H9 (cell line): ENCODE data around the gene CTXND2. TPM values are rescaled to one million over a fixed set of nuclear protein-coding genes. Genes with fewer than 3 reads are reported as not detected.

Source experiments
- DNase-seq: peaks from one replicate; pipeline ENCODE4 v3.0.0-alpha.2; 2017
- H2AFZ ChIP-seq: one replicate; pipeline ENCODE4 v1.6.1; 2013; ENCODE audit warnings: mild to moderate bottlenecking, low read length, control low read depth, moderate library complexity
- H2AK5ac ChIP-seq: 2 replicates; pipeline ENCODE4 v1.6.1; 2013; ENCODE audit warnings: low read length, control low read depth, mixed read lengths; ENCODE audit not compliant: insufficient read length
- H2BK120ac ChIP-seq: one replicate; pipeline ENCODE4 v1.6.1; 2013; ENCODE audit warnings: low read depth, mild to moderate bottlenecking, low read length, control low read depth, inconsistent platforms; ENCODE audit not compliant: poor library complexity, severe bottlenecking
- H2BK12ac ChIP-seq: 2 replicates; pipeline ENCODE4 v1.6.1; 2013; ENCODE audit warnings: low read length, control low read depth, mixed read lengths, low read depth; ENCODE audit not compliant: insufficient read length
- H2BK15ac ChIP-seq: 2 replicates; pipeline ENCODE4 v1.6.1; 2013; ENCODE audit warnings: low read depth, low read length, control low read depth
- H2BK20ac ChIP-seq: one replicate; pipeline ENCODE4 v1.6.1; 2013; ENCODE audit warnings: low read depth, mild to moderate bottlenecking, low read length, control low read depth, inconsistent platforms; ENCODE audit not compliant: poor library complexity, severe bottlenecking
- H2BK5ac ChIP-seq: 2 replicates; pipeline ENCODE4 v1.6.1; 2013; ENCODE audit warnings: low read length, control low read depth, mixed read lengths; ENCODE audit not compliant: insufficient read length
- H3K14ac ChIP-seq: 2 replicates; pipeline ENCODE4 v1.6.1; 2013; ENCODE audit warnings: low read length, control low read depth; ENCODE audit not compliant: insufficient read depth
- H3K18ac ChIP-seq: 2 replicates; pipeline ENCODE4 v1.6.1; 2013; ENCODE audit warnings: low read depth, mild to moderate bottlenecking, mixed read lengths, low read length, control low read depth; ENCODE audit not compliant: insufficient read length
- H3K23ac ChIP-seq: 2 replicates; pipeline ENCODE4 v1.6.1; 2013; ENCODE audit warnings: low read length, control low read depth, mixed read lengths, low read depth; ENCODE audit not compliant: insufficient read length
- H3K23me2 ChIP-seq: 2 replicates; pipeline ENCODE4 v1.6.1; 2013; ENCODE audit warnings: low read depth, mild to moderate bottlenecking, mixed read lengths, low read length, control low read depth; ENCODE audit not compliant: insufficient read length, poor library complexity, severe bottlenecking
- H3K27ac ChIP-seq: 2 replicates; pipeline ENCODE4 v1.5.1; 2013; ENCODE audit warnings: low read length, control low read depth, mixed read lengths, low read depth; ENCODE audit not compliant: insufficient read length
- H3K27me3 ChIP-seq: 2 replicates; pipeline ENCODE4 v1.6.1; 2013; ENCODE audit warnings: low read length, control low read depth, inconsistent platforms; ENCODE audit not compliant: insufficient read depth
- H3K4ac ChIP-seq: 2 replicates; pipeline ENCODE4 v1.6.1; 2013; ENCODE audit warnings: low read depth, mild to moderate bottlenecking, control low read depth, inconsistent platforms, low read length, moderate library complexity
- H3K4me1 ChIP-seq: 2 replicates; pipeline ENCODE4 v1.6.1; 2013; ENCODE audit warnings: low read length, control low read depth, inconsistent platforms; ENCODE audit not compliant: insufficient read depth
- H3K4me2 ChIP-seq: 2 replicates; pipeline ENCODE4 v1.6.1; 2013; ENCODE audit warnings: low read length, control low read depth, mixed read lengths; ENCODE audit not compliant: insufficient read length, insufficient read depth
- H3K56ac ChIP-seq: 2 replicates; pipeline ENCODE4 v1.6.1; 2013; ENCODE audit warnings: low read depth, mild to moderate bottlenecking, mixed read lengths, low read length, control low read depth; ENCODE audit not compliant: insufficient read length
- H3K79me1 ChIP-seq: 2 replicates; pipeline ENCODE4 v1.6.1; 2013; ENCODE audit warnings: low read depth, mild to moderate bottlenecking, moderate library complexity, low read length, control low read depth, inconsistent platforms; ENCODE audit not compliant: insufficient read depth, poor library complexity, severe bottlenecking
- H3K79me2 ChIP-seq: 2 replicates; pipeline ENCODE4 v1.6.1; 2013; ENCODE audit warnings: low read length, control low read depth, inconsistent platforms; ENCODE audit not compliant: insufficient read depth
- H3K9ac ChIP-seq: 2 replicates; pipeline ENCODE4 v1.6.1; 2013; ENCODE audit warnings: low read length, control low read depth, mixed read lengths; ENCODE audit not compliant: insufficient read length; ENCODE audit errors: extremely low read depth
- H3K9me3 ChIP-seq: one replicate; pipeline ENCODE4 v1.6.1; 2013; ENCODE audit warnings: low read depth, low read length, inconsistent platforms; ENCODE audit not compliant: control insufficient read depth
- H3T11ph ChIP-seq: one replicate; pipeline ENCODE4 v1.6.1; 2013; ENCODE audit warnings: mild to moderate bottlenecking, low read length, control low read depth, inconsistent platforms
- H4K20me1 ChIP-seq: one replicate; pipeline ENCODE4 v1.6.1; 2013; ENCODE audit not compliant: control insufficient read depth, insufficient read length, insufficient read depth
- H4K5ac ChIP-seq: 2 replicates; pipeline ENCODE4 v1.6.1; 2013; ENCODE audit warnings: low read depth, mild to moderate bottlenecking, mixed read lengths, low read length, control low read depth; ENCODE audit not compliant: insufficient read length
- H4K8ac ChIP-seq: replicated peaks from 2 replicates; pipeline ENCODE4 v1.6.1; 2013; ENCODE audit warnings: low read length, control low read depth, mixed read lengths, low read depth; ENCODE audit not compliant: insufficient read length
- H4K91ac ChIP-seq: 2 replicates; pipeline ENCODE4 v1.6.1; 2013; ENCODE audit warnings: low read depth, mild to moderate bottlenecking, moderate library complexity, mixed read lengths, low read length, control low read depth; ENCODE audit not compliant: insufficient read length
- H3K27ac Mint-ChIP-seq, 3 experiments: 2 replicates in 2 of 3; 3 replicates in 1 of 3; pipeline ENCODE4 v1.8.0; 2020 to 2021; ENCODE audit warnings: mixed read lengths in 3 of 3, mild to moderate bottlenecking in 1 of 3, moderate library complexity in 1 of 3
- H3K27me3 Mint-ChIP-seq: 2 replicates; pipeline ENCODE4 v1.8.0; 2021; ENCODE audit warnings: low read depth, mild to moderate bottlenecking, moderate library complexity, mixed read lengths
- H3K36me3 Mint-ChIP-seq, 3 experiments: 2 replicates in 2 of 3; 3 replicates in 1 of 3; pipeline ENCODE4 v1.8.0; 2020 to 2021; ENCODE audit warnings: low read depth in 3 of 3, mixed read lengths in 3 of 3; ENCODE audit not compliant: insufficient read depth in 1 of 3
- H3K4me1 Mint-ChIP-seq, 2 experiments: 2 replicates each; pipeline ENCODE4 v1.8.0; 2020; ENCODE audit warnings: mixed read lengths in 2 of 2
- H3K4me3 Mint-ChIP-seq, 2 experiments: 2 replicates in 1 of 2; 3 replicates in 1 of 2; pipeline ENCODE4 v1.8.0; 2020 to 2021; ENCODE audit warnings: mild to moderate bottlenecking in 2 of 2, mixed read lengths in 2 of 2, moderate library complexity in 1 of 2
- H3K9me3 Mint-ChIP-seq, 2 experiments: 2 replicates in 1 of 2; 3 replicates in 1 of 2; pipeline ENCODE4 v1.8.0; 2020; ENCODE audit warnings: mild to moderate bottlenecking in 2 of 2, mixed read lengths in 2 of 2, moderate library complexity in 1 of 2
- CTCF ChIP-seq: fragments of 200-600 bp; sonication (generic); conservative IDR thresholded peaks from 3 replicates; pipeline ENCODE4 v1.8.0; 2021; ENCODE audit warnings: antibody characterized with exemption, mild to moderate bottlenecking
- WGBS: extraction: QIAGEN DNeasy Blood & Tissue Kit; methylation state at CpG from one replicate; pipeline ENCODE4 v1.1.7; 2013; ENCODE audit warnings: missing lambda C conversion rate, low lambda C conversion rate, mixed read lengths; ENCODE audit not compliant: insufficient read length; ENCODE audit errors: extremely low coverage; 5-methylcytosine and 5-hydroxymethylcytosine counted together
- total RNA-seq: library from RNA; stranded (reverse); gene quantifications from 2 replicates; pipeline ENCODE4 v1.2.1, GENCODE V29; 2021

Gene CTXND2
- total RNA-seq, 1 experiment from 2014 or later, result not detected

GRCh38 chr1:150906813-150907212 lies 19.9 kb downstream of the CTXND2 start:
- Histone ChIP-seq H3K79me2 (no peaks in the 10 kb centered on the region), H4K8ac (no peak overlapping the region), H3K14ac (no peak overlapping the region), H2BK15ac (no peak overlapping the region), H2BK20ac (no peak overlapping the region), H3K23ac (no peak overlapping the region), H3K56ac (no peak overlapping the region), H2BK120ac (no peak overlapping the region), H3K27ac (no peak overlapping the region), H3K18ac (no peak overlapping the region), H4K91ac (no peak overlapping the region), H3K4ac (no peak overlapping the region), H3K27me3 (no peaks in the 10 kb centered on the region), H3T11ph (no peak overlapping the region), H3K4me1 (no peaks in the 10 kb centered on the region), H4K5ac (no peak overlapping the region), H2BK5ac (no peak overlapping the region), H3K4me2 (no peak overlapping the region), H2AFZ (no peak overlapping the region), H2BK12ac (no peak overlapping the region), H3K23me2 (no peaks in the 10 kb centered on the region), H4K20me1 (no peaks in the 10 kb centered on the region), H3K9me3 (no peaks in the 10 kb centered on the region), H3K79me1 (no peaks in the 10 kb centered on the region), H3K9ac (no peak overlapping the region), H2AK5ac (no peak overlapping the region)
- no peak overlapping the region for H3K27ac Mint-ChIP-seq
- no peaks in the 10 kb centered on the region for H3K4me1 Mint-ChIP-seq
- H3K27me3 Mint-ChIP-seq, result no peaks in the 10 kb centered on the region
- no peak for TF ChIP-seq CTCF
- H3K36me3 Mint-ChIP-seq, result peaks cover 0 to 4% (median 0%) of the 10 kb centered on the region in 3 experiments; a peak in 2 of 7 replicates
- DNase-seq, result no peak
- WGBS, result no CpG with 5 or more reads among the region's 2 CpGs
- H3K4me3 Mint-ChIP-seq, result no peak overlapping the region
- H3K9me3 Mint-ChIP-seq, result peaks cover 2 to 4% of the 10 kb centered on the region in 2 experiments; a peak in 4 of 5 replicates
